ENCODE measurements around the gene EIF3A. TPM values are rescaled to one million over a fixed set of nuclear protein-coding genes. Genes with fewer than 3 reads are reported as not detected.

Gene EIF3A
- total RNA-seq, 4 donors from 2014 or later = 136 to 240 (median 191) TPM

DNA sequence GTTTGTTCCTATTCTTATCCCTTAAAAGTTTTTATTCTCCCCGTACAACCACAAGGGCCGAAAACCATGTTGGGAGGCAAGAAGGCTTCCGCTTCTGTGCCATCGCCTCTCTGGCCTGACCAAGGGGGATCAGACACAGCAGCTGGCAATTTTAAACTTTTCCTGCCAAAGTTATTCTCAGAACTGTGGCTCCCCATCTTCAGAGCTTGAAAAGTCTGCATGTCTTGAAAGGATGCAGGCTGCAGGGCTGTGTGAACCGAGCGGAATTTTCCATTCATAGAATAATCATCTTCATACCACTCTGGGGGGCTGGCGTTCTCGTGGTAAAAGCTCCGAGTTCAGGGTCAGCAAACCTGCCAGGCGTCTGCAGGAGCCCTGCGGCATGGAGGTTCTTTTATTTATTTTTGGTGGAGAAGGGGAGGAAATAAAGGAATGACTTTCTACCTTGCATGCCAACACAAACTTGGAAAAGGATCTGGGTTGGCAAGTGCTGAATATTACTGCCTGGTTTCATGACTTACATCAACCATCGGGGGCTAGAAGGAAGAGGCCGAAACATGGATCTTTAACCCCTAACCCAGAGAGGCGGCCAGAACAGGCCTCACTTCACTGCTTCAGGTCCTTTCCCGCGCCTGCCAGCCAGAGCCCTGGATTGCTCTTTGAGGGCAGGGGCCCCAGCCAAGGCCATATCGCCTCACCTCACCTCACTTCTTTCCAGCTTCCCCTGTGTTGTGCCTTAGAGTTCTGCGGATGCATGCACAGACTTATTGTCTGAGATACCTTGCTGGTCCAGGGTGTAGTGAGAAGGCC is 54.1 kb downstream of the EIF3A start:
- intact Hi-C loops (cut with DNase I; ENCODE audit: low total_unique reads) = loop anchor here (5.0 to 10.0 kb wide), 3 partner anchors 141 to 1652 kb away; partner anchors contain the start of genes BAG3, PDZD8 and SFXN4
- H3K27me3 ChIP-seq = no peaks in the 10 kb centered on the region
- peaks cover 19 to 20% of the 10 kb centered on the region in 2 donors for H3K4me1 ChIP-seq
- ATAC-seq (no peak), DNase-seq (no peak)
- in situ Hi-C loops (cut with MboI; ENCODE audit: low sequenced_read_pairs in 4 of 4) = no loop called here
- H3K4me3 ChIP-seq = no peak overlapping the region
- H3K36me3 ChIP-seq = no peaks in the 10 kb centered on the region
- peak overlapping the region; percentile 74 to 83 (median 80) for H3K27ac ChIP-seq
- TF ChIP-seq, protein P1, sequence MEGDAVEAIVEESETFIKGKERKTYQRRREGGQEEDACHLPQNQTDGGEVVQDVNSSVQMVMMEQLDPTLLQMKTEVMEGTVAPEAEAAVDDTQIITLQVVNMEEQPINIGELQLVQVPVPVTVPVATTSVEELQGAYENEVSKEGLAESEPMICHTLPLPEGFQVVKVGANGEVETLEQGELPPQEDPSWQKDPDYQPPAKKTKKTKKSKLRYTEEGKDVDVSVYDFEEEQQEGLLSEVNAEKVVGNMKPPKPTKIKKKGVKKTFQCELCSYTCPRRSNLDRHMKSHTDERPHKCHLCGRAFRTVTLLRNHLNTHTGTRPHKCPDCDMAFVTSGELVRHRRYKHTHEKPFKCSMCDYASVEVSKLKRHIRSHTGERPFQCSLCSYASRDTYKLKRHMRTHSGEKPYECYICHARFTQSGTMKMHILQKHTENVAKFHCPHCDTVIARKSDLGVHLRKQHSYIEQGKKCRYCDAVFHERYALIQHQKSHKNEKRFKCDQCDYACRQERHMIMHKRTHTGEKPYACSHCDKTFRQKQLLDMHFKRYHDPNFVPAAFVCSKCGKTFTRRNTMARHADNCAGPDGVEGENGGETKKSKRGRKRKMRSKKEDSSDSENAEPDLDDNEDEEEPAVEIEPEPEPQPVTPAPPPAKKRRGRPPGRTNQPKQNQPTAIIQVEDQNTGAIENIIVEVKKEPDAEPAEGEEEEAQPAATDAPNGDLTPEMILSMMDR (IDR thresholded peaks at IDR 0.05 in 4 of 5, conservative IDR thresholded peaks at IDR 0.05 in 1 of 5) = no peak
- no peak for TF ChIP-seq POLR2A (IDR thresholded peaks at IDR 0.05)
- H3K9me3 ChIP-seq = no peaks in the 10 kb centered on the region

DNA sequence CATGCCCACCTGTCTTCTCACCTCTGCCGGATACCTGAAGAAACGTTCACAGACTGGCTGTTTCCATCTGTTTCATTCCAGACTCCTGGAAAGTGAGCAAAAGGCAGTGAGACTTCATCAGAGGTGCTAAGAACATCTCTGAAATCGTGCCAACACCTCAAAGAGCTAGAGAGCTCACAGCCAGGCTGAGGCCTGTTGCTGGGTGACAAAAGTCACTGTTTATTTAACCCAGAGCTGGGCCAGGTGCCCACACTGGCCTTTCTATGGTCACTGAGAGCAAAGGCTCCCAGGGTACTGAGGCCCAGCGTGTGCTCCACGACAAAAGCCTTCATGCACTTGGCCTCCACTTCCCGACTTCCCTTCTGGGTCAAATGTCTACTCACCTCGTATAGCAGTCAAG is 54.8 kb downstream of the EIF3A start:
- no peaks in the 10 kb centered on the region for H3K36me3 ChIP-seq
- peaks cover 13 to 23% of the 10 kb centered on the region in 2 donors for H3K4me1 ChIP-seq
- H3K27me3 ChIP-seq = no peaks in the 10 kb centered on the region
- TF ChIP-seq, protein P1 (IDR thresholded peaks at IDR 0.05 in 4 of 5, conservative IDR thresholded peaks at IDR 0.05 in 1 of 5) = no peak
- no peak for TF ChIP-seq POLR2A (IDR thresholded peaks at IDR 0.05)
- peak in 1 of 2 donors; percentile 7 for ATAC-seq
- no peak overlapping the region for H3K4me3 ChIP-seq
- in situ Hi-C loops (cut with MboI; ENCODE audit: low sequenced_read_pairs in 4 of 4) (no loop called here), intact Hi-C loops (cut with DNase I; ENCODE audit: low total_unique reads) (loop anchor here (5.0 to 10.0 kb wide), 3 partner anchors 142 to 1651 kb away; partner anchors contain the start of genes BAG3, PDZD8 and SFXN4)
- no peak for DNase-seq
- H3K27ac ChIP-seq = peak overlapping the region; percentile 74 to 83 (median 80)
- H3K9me3 ChIP-seq = no peaks in the 10 kb centered on the region

- H3K27me3 ChIP-seq = no peaks in the 10 kb centered on the region
- DNase-seq (peak; percentile 68 to 88), ATAC-seq (peak; percentile 30 to 36)
- no peaks in the 10 kb centered on the region for H3K9me3 ChIP-seq
- in situ Hi-C loops (cut with MboI; ENCODE audit: low sequenced_read_pairs in 4 of 4) = no loop called here
- peak overlapping the region; percentile 74 to 83 (median 80) for H3K27ac ChIP-seq
- intact Hi-C loops (cut with DNase I; ENCODE audit: low total_unique reads) = loop anchor here (5.0 to 10.0 kb wide), 3 partner anchors 142 to 1651 kb away; partner anchors contain the start of genes BAG3, PDZD8 and SFXN4
- peaks cover 16 to 28% of the 10 kb centered on the region in 2 donors for H3K4me1 ChIP-seq
- no peaks in the 10 kb centered on the region for H3K36me3 ChIP-seq
- no peak for TF ChIP-seq POLR2A (IDR thresholded peaks at IDR 0.05)
- TF ChIP-seq, protein P1 (IDR thresholded peaks at IDR 0.05 in 4 of 5, conservative IDR thresholded peaks at IDR 0.05 in 1 of 5) = no peak
- H3K4me3 ChIP-seq = no peak overlapping the region
Measured at GRCh38 chr10:119025336-119025735, 55.3 kb downstream of the EIF3A start.

DNA sequence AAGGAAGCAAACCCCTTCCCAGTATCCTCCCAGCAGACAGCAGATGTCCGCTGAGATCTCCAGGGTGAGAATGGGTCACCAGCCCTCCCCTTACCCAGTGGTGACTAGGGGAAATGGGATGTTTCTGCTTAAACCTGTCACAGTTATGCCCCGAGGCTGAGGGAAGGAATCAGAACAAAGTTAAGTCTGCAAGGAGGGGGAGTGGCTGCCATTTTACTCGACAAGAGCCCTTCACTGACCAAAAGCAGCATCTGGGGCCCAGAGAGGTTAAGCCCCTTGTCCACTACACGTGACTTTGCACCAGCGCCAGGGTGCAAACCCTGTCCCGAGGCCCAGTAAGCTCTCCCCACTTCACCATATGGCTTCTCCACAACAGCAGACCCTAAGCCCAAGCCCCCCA is 55.7 kb downstream of the EIF3A start:
- no peak for DNase-seq
- intact Hi-C loops (cut with DNase I; ENCODE audit: low total_unique reads) = loop anchor here (5.0 to 10.0 kb wide), 3 partner anchors 142 to 1650 kb away; partner anchors contain the start of genes BAG3, PDZD8 and SFXN4
- TF ChIP-seq, protein P1 (IDR thresholded peaks at IDR 0.05 in 4 of 5, conservative IDR thresholded peaks at IDR 0.05 in 1 of 5) = no peak
- no peak for TF ChIP-seq POLR2A (IDR thresholded peaks at IDR 0.05)
- in situ Hi-C loops (cut with MboI; ENCODE audit: low sequenced_read_pairs in 4 of 4) = no loop called here
- Histone ChIP-seq H3K9me3 (no peaks in the 10 kb centered on the region), H3K36me3 (no peaks in the 10 kb centered on the region), H3K4me1 (peaks cover 19 to 31% of the 10 kb centered on the region in 2 donors), H3K27ac (peak overlapping the region; percentile 74 to 83 (median 80)), H3K4me3 (no peak overlapping the region), H3K27me3 (no peaks in the 10 kb centered on the region)
- ATAC-seq = no peak

All from gastrocnemius medialis (tissue), 4 donors.